SIG-M5 treated with dmso at 0.1 percent for 504 hours (cell line): ENCODE data around the gene RPAP3.

Source experiments
- DNase-seq: peaks from one replicate; lab custom pipeline; 2025; ENCODE audit not compliant: unreplicated experiment; lab: John Stamatoyannopoulos, UW

The RPAP3 gene

GRCh38 chr12:47722941-47723631 is 17.3 kb upstream of the RPAP3 start:
- no peak for DNase-seq

DNA sequence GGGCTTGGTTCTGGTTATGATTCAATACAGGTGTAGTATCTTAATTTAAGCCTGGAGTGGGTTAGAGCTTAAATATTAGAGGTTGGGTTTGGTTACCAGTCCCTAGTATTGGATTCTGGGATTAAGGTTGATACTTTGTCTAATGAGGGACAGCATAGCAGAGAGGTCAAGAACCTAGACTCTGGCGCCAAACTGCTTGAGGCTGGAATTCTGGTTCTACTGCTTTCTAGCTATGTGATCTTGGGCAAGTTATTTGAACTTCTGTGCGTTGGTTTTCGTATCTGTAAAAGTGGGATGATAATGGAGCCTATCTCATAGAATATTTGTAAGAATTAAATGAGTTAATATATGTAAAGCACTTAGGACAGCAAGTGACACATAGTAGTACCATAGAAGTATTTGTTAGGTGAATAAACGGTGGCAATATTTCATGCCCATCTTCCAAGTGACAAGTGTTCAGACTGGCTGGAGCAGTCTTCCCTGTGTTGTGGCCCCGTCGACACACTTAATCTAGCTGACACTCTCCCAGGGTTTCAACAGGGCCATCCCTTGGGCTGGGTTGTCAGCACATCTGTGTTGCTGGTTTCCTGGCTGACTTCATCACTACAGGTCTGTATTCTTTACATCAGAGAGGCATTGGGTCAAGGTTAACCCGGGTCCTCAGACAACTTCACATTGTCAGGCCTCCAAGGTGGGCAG is 16.5 kb upstream of the RPAP3 start:
- no peak for DNase-seq

DNA sequence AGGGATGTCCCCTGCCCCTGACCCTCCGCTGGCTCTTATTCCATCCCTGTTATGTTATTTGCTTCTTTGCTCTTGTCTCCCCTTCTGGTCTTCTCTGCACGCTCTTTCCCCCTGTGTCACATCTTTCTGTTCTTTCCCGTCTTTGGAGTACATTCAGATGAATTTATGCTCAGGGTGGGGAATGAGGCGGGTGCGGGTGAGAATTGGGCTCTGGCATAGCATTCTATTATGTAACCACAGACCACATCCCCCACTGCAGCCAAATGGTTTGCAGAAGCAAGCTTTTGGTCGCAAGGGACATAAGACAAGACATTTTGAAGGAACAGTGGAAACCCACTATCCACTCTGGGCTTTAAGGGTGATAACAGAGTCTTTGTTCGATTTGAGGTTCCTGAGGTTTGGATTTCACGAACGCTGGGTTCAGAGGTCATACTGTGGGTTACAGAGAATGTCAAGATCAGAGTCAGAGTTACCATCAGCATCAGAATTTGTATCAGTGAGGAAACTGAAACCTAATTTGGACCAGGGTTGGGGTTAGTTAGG is 15.7 kb upstream of the RPAP3 start:
- peak; percentile 33 for DNase-seq

DNA sequence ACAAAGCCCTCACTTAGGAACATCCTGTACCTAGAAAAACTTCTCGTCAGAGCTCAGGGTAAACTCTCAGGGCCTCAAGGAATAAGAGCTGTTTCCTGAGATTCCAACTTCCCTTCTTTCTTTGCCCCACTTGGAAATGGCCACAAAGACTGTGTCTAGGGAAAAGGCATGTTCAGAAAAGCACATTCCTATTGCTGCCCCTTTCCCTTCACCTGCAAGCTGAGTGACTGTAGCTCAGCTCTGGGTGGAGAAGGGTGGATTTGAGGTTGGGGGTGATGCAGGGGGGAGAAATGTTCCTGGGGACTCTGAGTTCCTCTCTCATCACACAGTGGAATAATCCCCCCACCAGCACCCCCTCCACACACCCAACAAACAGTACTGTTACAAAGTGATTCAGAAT is 12.7 kb upstream of the RPAP3 start:
- DNase-seq, result no peak

GRCh38 chr12:47717443-47718193 is 11.8 kb upstream of the RPAP3 start:
- peak; percentile 55 for DNase-seq

DNA sequence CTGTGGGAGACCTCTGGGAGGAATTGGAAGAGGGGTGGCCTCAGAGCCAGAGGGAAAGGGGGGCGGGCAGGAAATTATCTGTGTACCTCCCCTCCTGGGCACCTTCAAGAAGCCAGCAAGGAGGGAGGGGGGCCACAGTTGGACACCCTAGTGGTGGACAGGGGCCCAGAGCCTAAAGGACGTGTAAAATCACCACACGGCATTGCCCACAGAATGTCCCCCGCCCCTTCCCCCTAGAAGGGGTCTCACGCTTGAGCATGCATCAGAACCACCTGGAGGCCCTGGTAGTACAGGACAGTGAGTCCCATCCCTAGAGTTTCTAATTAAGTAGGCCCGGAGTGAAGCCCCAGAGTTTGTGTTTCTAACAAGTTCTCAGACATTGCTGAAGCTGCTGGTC is 11.2 kb upstream of the RPAP3 start:
- DNase-seq, result no peak

GRCh38 chr12:47715877-47716548 is 10.2 kb upstream of the RPAP3 start:
- DNase-seq, result no peak

DNA sequence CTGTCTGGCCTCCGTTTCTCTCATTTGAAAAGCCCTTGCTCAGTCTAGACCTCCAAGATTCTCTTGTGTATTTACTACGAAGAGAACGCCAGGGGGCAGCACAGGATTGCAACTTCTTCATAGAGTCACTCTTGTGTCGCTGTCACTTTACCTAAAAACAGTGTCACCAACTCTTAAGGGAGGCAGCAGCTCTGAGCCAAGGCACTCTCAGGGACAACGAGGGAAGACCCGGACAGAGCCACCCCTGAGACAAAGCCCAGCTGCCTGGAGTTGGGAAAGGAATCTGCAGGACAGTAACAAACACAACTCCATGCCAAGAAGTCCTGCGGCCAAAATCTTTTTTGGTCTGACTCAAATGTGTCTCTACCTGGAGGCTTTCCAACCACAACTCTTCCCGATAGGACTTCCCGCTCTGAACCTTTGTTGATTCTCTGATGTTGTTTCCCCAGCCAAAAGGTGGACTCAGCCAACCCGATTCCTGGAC is 9.6 kb upstream of the RPAP3 start:
- DNase-seq, result peak; percentile 92

- DNase-seq, result no peak
Observed at GRCh38 chr12:47714826-47715386, 9.1 kb upstream of the RPAP3 start.

DNA sequence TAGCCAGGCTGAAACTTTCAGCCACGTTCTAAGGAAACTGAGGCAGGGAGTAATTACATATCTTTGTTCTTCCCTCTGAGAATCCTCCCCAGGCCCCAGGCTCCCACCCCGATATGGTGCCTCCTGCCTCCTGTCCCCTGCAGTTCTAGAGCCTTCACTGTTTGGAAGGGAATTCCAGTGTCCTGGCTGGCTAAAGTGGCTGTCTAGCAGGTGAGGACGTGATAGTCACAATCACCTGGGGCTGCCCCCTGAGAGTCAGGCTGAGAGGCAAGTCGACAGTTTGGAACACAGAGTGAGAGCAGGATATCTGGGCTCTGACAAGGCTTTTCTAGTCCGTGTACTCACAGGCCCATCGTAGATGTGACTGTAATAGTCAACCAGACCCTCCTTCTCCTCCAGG is 6.3 kb upstream of the RPAP3 start:
- no peak for DNase-seq

DNA sequence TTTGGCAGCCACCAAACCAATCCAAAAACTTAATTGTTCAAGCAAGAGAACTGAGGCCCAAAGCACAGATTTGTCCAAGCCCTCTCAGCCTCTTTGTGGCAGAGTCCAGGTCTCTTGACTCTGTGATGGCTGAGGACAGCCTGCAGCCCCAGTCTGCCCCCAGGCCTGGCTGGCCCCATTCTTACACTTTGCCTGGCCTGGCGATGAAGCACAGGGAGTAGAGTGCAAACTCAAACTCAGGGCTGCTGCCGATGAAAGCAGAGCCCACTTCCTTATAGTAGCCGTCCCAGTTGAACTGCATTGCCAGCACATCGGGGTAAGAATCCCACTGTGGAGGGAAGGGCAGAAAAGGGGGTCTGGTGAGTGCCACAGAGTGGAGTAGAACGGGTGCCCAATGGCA is 5.6 kb upstream of the RPAP3 start:
- DNase-seq, result no peak

DNA sequence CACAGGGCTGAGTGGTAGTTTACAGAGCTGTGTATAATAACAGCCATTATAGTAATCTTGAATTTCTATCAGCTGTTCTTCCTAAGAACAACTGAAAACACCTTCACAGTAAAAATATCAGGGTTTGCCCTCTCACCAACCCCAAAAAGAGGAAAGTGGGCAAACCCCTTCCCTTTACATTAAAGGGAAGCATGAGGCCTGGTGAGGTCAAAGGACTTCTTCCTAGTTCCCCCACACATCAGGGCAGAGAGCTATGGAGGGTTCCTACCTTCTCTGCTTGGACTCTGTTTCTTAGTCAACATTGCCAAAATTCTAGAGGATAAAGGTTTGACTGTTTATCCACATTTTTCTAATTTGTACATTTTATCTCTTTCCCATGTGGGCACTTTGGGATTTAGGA is 4.4 kb upstream of the RPAP3 start:
- no peak for DNase-seq

DNA sequence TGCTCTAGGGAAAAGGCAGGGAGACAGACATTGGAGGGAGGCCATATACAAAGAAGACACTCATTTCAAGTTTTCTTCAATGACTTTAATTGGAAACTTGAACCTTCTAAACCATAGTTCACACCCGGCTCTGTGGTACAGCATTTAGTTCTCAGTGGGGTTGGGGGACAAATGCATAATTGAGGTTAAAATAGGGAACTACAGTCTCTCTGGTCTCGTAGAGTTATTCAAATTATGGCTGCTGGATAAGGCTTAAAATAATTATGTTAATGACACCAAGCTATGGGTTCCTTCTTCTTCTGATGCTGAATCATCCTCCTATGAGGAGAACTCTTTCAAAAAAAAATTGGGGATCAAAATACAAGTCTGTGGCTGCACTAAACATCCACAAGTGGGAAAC is 3.8 kb upstream of the RPAP3 start:
- DNase-seq, result peak; percentile 70

DNA sequence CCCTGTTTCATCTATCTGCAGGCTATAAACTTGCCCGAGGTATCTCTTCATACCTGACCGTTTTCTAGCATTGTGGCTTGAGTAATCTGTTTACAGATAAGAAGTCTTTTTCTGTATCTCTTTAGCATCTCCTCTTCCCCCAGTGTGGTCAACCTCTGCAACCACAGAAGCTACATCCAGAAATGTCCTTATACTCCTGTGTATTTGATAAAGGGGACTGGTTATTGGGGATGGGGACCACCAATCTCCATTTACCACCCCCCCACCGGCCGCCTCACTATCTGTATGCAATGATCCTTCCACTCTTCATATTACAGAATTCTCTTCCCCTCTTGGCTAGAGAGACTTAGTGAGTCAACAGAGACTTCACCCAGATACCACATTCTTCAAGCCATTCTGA is 3.4 kb upstream of the RPAP3 start:
- no peak for DNase-seq

- DNase-seq, result no peak
Observed at GRCh38 chr12:47707905-47708543, 2.2 kb upstream of the RPAP3 start.

DNA sequence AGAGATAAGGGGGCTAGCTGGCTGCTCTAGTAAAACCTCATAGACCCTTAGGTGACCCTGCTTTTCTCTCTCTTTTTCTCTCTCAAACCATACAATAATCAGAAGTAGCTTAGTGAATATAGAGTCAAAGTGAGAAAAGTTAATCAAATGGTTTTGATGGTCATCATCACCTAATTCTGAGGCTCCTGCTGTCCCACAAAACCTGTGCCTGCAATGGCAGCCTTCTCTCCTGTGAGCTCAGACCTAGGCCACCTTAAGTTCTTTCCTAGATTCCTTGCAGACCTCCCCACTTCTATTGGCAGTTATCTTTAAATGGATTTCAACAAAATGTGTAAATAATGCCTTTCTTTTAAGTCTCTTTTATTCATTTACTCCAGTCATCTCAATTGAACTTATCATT is 1.5 kb upstream of the RPAP3 start:
- no peak for DNase-seq

- no peak for DNase-seq
Observed at GRCh38 chr12:47705229-47705565, 633 bp downstream of the RPAP3 start.

GRCh38 chr12:47704719-47705118 is 1.1 kb downstream of the RPAP3 start:
- no peak for DNase-seq

DNA sequence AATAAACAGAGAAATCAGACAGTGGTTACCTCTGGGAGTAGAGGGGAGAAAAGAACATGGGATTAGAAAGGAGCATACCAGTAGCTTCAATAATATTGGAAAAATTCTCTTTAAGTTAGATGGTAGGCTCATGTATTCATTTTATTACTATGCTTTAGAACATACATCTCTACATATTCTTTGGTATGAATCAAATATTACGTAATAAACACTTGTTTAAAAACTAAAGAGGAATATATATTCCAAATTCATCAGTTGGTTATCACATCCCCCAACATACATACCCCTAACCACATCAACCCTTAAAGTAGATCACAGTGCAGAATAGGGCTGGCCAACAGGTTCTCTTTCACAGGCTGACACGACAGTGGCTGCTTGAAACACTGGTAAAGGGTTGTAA is 5.6 kb downstream of the RPAP3 start:
- no peak for DNase-seq

DNA sequence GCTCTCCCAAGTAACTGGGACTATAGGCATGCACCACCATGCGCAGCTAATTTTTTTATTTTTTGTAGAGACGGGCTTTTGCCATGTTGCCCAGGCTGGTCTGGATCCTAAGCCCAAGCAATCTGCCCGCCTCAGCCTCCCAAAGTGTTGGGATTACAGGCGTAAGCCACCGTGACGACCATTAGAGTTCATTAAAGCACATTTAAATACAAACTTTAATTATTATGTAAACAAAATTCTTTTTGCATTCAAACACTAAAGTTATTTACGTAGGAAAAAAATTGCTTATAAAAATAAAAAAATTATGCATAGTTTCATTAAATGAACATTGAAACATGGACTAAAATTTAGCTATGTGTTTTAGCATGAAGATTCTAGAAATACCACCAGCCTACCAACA is 7.2 kb downstream of the RPAP3 start:
- no peak for DNase-seq

- DNase-seq, result peak; percentile 69
Observed at GRCh38 chr12:47698055-47698454, 7.8 kb downstream of the RPAP3 start.
